Dendritic cell treated with granulocyte-macrophage colony-stimulating factor and Interleukin-4, amounts not matched to agents 40 ng/mL and 50 ng/mL, for 4 days (primary cell): Measurements from ENCODE around the gene APOL4.

ENCODE experiments used
- H3K27ac Mint-ChIP-seq: one replicate; pipeline ENCODE4 v1.8.0; 2022; ENCODE audit warnings: mild to moderate bottlenecking, mixed read lengths
- H3K27me3 Mint-ChIP-seq: one replicate; pipeline ENCODE4 v1.8.0; 2022; ENCODE audit warnings: mild to moderate bottlenecking, mixed read lengths
- H3K36me3 Mint-ChIP-seq: one replicate; pipeline ENCODE4 v1.8.0; 2022; ENCODE audit warnings: low read depth, mixed read lengths
- H3K4me1 Mint-ChIP-seq: one replicate; pipeline ENCODE4 v1.8.0; 2022; ENCODE audit warnings: low read depth, mixed read lengths
- H3K4me3 Mint-ChIP-seq: one replicate; pipeline ENCODE4 v1.8.0; 2022; ENCODE audit warnings: mild to moderate bottlenecking, moderate library complexity, mixed read lengths
- H3K9me3 Mint-ChIP-seq: one replicate; pipeline ENCODE4 v1.8.0; 2022; ENCODE audit warnings: mixed read lengths
- intact Hi-C: fragments of 100-400 bp; cut with micrococcal nuclease; formaldehyde crosslinking; loops from one replicate; pipeline ENCODE4 v1.15.0; 2022

APOL4 gene

GRCh38 chr22:36226189-36226588 is 24.6 kb upstream of the APOL4 start:
- intact Hi-C loops: loop anchor here (10.0 kb wide), 1 partner anchor 71 kb away; no protein-coding TSS in a partner anchor
- no peak overlapping the region for H3K4me3 Mint-ChIP-seq
- H3K36me3 Mint-ChIP-seq: peaks cover 70% of the 10 kb centered on the region
- peaks cover 2% of the 10 kb centered on the region for H3K27me3 Mint-ChIP-seq
- no peaks in the 10 kb centered on the region for H3K9me3 Mint-ChIP-seq
- peaks cover 20% of the 10 kb centered on the region for H3K4me1 Mint-ChIP-seq
- no peak overlapping the region for H3K27ac Mint-ChIP-seq

GRCh38 chr22:36225333-36225922 is 23.8 kb upstream of the APOL4 start:
- Mint-ChIP-seq H3K4me3 (no peak overlapping the region), H3K9me3 (no peaks in the 10 kb centered on the region), H3K4me1 (peaks cover 27% of the 10 kb centered on the region), H3K27ac (no peak overlapping the region), H3K36me3 (peaks cover 62% of the 10 kb centered on the region), H3K27me3 (peaks cover 2% of the 10 kb centered on the region)
- intact Hi-C loops: loop anchor here (10.0 kb wide), 1 partner anchor 71 kb away; no protein-coding TSS in a partner anchor

GRCh38 chr22:36224245-36224644 is 22.6 kb upstream of the APOL4 start:
- no peak overlapping the region for H3K27ac Mint-ChIP-seq

GRCh38 chr22:36223504-36223903 is 21.9 kb upstream of the APOL4 start:
- H3K27ac Mint-ChIP-seq: no peak overlapping the region
- H3K4me3 Mint-ChIP-seq: no peak overlapping the region
- no peaks in the 10 kb centered on the region for H3K9me3 Mint-ChIP-seq
- peaks cover 43% of the 10 kb centered on the region for H3K36me3 Mint-ChIP-seq
- intact Hi-C loops: loop anchor here (5.0 to 10.0 kb wide), 2 partner anchors 41 to 69 kb away; no protein-coding TSS in a partner anchor
- peaks cover 43% of the 10 kb centered on the region for H3K4me1 Mint-ChIP-seq
- H3K27me3 Mint-ChIP-seq: peaks cover 2% of the 10 kb centered on the region

More at GRCh38 chr22:36224245-36224644, 22.6 kb upstream of the APOL4 start:
- Mint-ChIP-seq H3K36me3 (peaks cover 50% of the 10 kb centered on the region), H3K4me1 (peaks cover 35% of the 10 kb centered on the region), H3K27me3 (peaks cover 2% of the 10 kb centered on the region), H3K9me3 (no peaks in the 10 kb centered on the region), H3K4me3 (no peak overlapping the region)
- intact Hi-C loops: loop anchor here (5.0 to 10.0 kb wide), 2 partner anchors 42 to 69 kb away; no protein-coding TSS in a partner anchor

GRCh38 chr22:36222887-36223450 is 21.4 kb upstream of the APOL4 start:
- peaks cover 48% of the 10 kb centered on the region for H3K4me1 Mint-ChIP-seq
- peaks cover 38% of the 10 kb centered on the region for H3K36me3 Mint-ChIP-seq
- H3K9me3 Mint-ChIP-seq: no peaks in the 10 kb centered on the region
- intact Hi-C loops: loop anchor here (5.0 to 10.0 kb wide), 2 partner anchors 41 to 68 kb away; no protein-coding TSS in a partner anchor
- H3K27me3 Mint-ChIP-seq: peaks cover 2% of the 10 kb centered on the region
- no peak overlapping the region for H3K4me3 Mint-ChIP-seq
- no peak overlapping the region for H3K27ac Mint-ChIP-seq

DNA sequence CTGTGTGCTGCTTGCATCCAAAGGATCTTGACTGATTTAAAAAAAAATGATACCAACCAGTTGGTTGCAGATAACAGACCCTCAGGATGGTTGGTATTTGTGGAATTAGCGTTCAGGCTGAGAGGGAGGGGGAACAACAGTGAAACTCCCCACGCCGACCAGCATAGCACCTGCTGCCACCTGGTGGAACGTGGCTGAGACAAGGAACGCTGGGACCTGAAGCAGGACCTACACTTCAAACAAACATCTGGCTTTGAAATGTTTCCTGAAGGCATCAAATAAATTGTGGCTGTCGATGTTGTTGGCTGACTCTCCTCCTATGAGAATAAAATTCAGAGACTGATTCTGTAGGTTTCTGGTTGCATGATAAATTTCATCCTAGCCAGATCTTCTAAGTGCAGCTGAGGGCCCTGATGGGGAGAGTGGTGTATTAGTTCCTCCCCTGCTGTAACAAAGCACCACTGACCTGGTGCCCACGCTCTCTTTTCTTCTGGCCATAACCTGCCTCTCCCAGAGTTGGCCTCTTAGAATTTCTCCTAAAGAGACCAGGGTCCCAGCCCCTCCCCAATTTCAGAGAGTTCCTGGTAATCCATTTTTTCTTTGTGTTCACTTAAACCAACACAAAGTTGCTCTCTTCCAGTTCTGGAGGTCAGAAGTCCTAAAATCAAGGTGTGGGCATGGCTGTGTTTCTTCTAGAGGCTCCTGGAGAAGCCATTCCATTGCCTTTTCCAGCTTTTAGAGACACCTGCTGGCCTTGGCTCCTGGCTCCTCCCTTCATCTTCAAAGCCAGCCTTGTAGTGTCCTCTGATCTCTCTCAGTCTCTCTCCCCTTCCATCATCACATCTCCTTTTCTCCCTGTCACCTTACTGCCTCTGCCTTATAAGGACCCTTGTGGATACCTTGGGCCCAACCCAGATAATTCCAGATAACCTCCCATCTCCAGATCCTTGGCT is 20.5 kb upstream of the APOL4 start:
- intact Hi-C loops: loop anchor here (2.0 to 10.0 kb wide), 3 partner anchors 21 to 67 kb away; partner anchors contain the start of gene APOL4
- Mint-ChIP-seq H3K36me3 (peaks cover 29% of the 10 kb centered on the region), H3K4me1 (peaks cover 53% of the 10 kb centered on the region), H3K27ac (peak overlapping the region; percentile 41), H3K27me3 (peaks cover 2% of the 10 kb centered on the region), H3K4me3 (peak overlapping the region; percentile 63), H3K9me3 (no peaks in the 10 kb centered on the region)

DNA sequence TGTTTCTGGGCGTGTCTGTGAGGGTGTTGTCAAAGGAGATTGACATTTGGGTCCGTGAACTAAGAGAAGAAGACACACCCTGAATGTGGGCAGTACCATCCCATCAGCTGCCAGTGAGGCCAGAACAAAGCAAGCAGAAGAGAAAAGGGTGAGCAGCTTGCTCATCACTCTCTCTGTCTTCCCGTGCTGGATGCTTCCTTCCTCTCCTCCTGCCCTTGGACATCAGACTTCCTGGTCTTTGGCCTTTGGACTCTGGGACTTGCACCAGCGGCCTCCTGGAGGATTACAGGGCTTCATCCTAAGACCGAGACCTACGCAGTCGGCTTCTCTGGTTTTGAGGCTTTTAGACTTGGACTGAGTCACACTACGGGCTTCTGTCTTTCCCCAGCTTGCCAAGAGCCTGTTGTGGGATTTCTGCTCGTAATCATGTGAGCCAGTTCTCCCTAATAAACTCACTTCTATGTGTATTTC is 18.9 kb upstream of the APOL4 start:
- H3K27me3 Mint-ChIP-seq: peaks cover 2% of the 10 kb centered on the region
- intact Hi-C loops: loop anchor here (2.0 to 10.0 kb wide), 3 partner anchors 20 to 66 kb away; partner anchors contain the start of gene APOL4
- H3K4me1 Mint-ChIP-seq: peaks cover 48% of the 10 kb centered on the region
- H3K36me3 Mint-ChIP-seq: peaks cover 13% of the 10 kb centered on the region
- peak overlapping the region; percentile 83 for H3K27ac Mint-ChIP-seq
- H3K9me3 Mint-ChIP-seq: no peaks in the 10 kb centered on the region
- peak overlapping the region; percentile 76 for H3K4me3 Mint-ChIP-seq

- Mint-ChIP-seq H3K4me3 (no peak overlapping the region), H3K27me3 (peaks cover 2% of the 10 kb centered on the region), H3K27ac (no peak overlapping the region), H3K9me3 (no peaks in the 10 kb centered on the region), H3K36me3 (no peaks in the 10 kb centered on the region), H3K4me1 (peaks cover 60% of the 10 kb centered on the region)
- intact Hi-C loops: no loop called here
These were observed 17.1 kb upstream of the APOL4 start for GRCh38 chr22:36218648-36219193.

DNA sequence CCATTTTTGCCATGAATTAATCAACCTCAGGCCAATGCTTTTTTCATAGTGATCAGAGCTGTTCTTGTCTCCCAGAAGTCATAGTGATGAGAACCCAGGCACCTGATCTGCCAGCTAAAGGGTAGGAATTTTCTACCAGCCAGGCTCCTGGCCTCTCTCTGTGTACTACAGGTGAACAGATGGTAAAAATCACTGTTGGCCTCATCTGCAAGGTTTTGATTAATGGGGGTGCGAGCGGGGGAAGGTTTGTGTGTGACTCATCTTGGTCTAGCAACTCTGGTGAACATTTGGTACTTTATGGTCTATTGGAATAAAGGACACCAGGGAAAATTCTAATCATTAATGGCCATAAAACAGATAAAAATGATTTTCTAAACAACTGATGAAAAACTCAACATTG is 14.4 kb upstream of the APOL4 start:
- Mint-ChIP-seq H3K36me3 (no peaks in the 10 kb centered on the region), H3K4me1 (peaks cover 72% of the 10 kb centered on the region), H3K9me3 (no peaks in the 10 kb centered on the region), H3K27me3 (no peaks in the 10 kb centered on the region), H3K27ac (no peak overlapping the region), H3K4me3 (no peak overlapping the region)
- intact Hi-C loops: no loop called here

DNA sequence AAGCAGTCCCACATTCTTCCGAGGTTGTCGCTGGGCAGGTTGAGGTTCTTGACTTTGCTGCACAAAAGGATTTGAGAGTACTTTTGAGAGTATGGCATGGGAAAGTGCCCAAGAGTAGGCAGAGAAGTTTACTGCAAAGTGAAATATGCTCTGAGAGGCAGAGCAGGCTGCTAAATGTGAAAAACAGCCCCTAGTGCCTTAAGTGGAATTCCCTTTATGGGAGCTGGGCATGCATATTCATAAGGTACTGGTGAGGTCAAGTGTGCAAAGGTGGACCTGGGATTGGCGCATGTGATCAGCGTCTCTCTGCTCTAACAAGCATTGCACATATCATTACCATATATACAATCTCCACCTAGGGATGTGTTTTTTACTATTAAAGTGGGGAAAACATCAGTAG is 12.0 kb upstream of the APOL4 start:
- Mint-ChIP-seq H3K9me3 (peaks cover 8% of the 10 kb centered on the region), H3K27me3 (no peaks in the 10 kb centered on the region), H3K27ac (peak overlapping the region; percentile 92), H3K4me1 (peaks cover 75% of the 10 kb centered on the region), H3K4me3 (no peak overlapping the region), H3K36me3 (no peaks in the 10 kb centered on the region)
- intact Hi-C loops: no loop called here

GRCh38 chr22:36212901-36213300 is 11.3 kb upstream of the APOL4 start:
- Mint-ChIP-seq H3K27me3 (no peaks in the 10 kb centered on the region), H3K9me3 (peaks cover 8% of the 10 kb centered on the region), H3K36me3 (no peaks in the 10 kb centered on the region), H3K4me3 (no peak overlapping the region), H3K4me1 (peaks cover 75% of the 10 kb centered on the region), H3K27ac (peak overlapping the region; percentile 92)
- intact Hi-C loops: no loop called here

GRCh38 chr22:36211237-36211861 is 9.7 kb upstream of the APOL4 start:
- H3K36me3 Mint-ChIP-seq: no peaks in the 10 kb centered on the region
- H3K4me3 Mint-ChIP-seq: peak overlapping the region; percentile 72
- no peaks in the 10 kb centered on the region for H3K27me3 Mint-ChIP-seq
- peak overlapping the region; percentile 92 for H3K27ac Mint-ChIP-seq
- H3K9me3 Mint-ChIP-seq: peaks cover 8% of the 10 kb centered on the region
- H3K4me1 Mint-ChIP-seq: peaks cover 85% of the 10 kb centered on the region
- intact Hi-C loops: no loop called here

DNA sequence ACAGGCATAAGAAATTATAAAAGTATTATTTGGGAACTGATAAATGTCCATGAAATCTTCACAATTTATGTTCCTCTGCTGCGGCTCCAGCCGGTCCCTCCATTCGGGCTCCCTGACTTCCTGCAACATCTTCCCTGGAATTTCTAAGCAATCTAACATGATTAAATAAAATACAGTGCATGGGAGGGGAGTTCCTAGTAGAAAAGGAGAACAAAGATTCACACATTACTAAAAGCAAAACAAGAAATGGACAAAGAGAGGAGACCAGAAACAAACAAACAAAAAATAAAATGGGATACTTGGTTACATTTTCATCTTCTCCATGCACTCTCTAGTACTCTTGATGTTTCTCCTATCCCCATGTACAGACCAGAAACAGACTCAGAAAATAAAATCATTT is 8.6 kb upstream of the APOL4 start:
- no peaks in the 10 kb centered on the region for H3K36me3 Mint-ChIP-seq
- peak overlapping the region; percentile 72 for H3K4me3 Mint-ChIP-seq
- H3K27me3 Mint-ChIP-seq: no peaks in the 10 kb centered on the region
- H3K27ac Mint-ChIP-seq: peak overlapping the region; percentile 92
- peaks cover 8% of the 10 kb centered on the region for H3K9me3 Mint-ChIP-seq
- peaks cover 91% of the 10 kb centered on the region for H3K4me1 Mint-ChIP-seq
- intact Hi-C loops: no loop called here
